NCI-H1105 treated with DMSO at 0.1 percent for 48 hours (cell line): ENCODE measurements around the gene ATP8B4.

Experiments used
- DNase-seq: peaks from one replicate; lab custom pipeline; 2025; lab: John Stamatoyannopoulos, UW

Gene ATP8B4

GRCh38 chr15:49927189-49927861 lies 191.7 kb downstream of the ATP8B4 start:
- DNase-seq = no peak

- DNase-seq = no peak
These were observed 192.3 kb downstream of the ATP8B4 start for GRCh38 chr15:49926740-49927139.

GRCh38 chr15:49923671-49924070 lies 195.4 kb downstream of the ATP8B4 start:
- no peak for DNase-seq

- no peak for DNase-seq
These were observed 200.0 kb downstream of the ATP8B4 start for GRCh38 chr15:49919034-49919433.

GRCh38 chr15:49918121-49918520 lies 200.9 kb downstream of the ATP8B4 start:
- DNase-seq = peak; percentile 28

GRCh38 chr15:49916998-49917397 lies 202.0 kb downstream of the ATP8B4 start:
- no peak for DNase-seq

- DNase-seq = no peak
These were observed 203.2 kb downstream of the ATP8B4 start for GRCh38 chr15:49915822-49916221.

GRCh38 chr15:49908933-49909295 lies 210.1 kb downstream of the ATP8B4 start:
- no peak for DNase-seq

- DNase-seq = no peak
These were observed 210.6 kb downstream of the ATP8B4 start for GRCh38 chr15:49908236-49908932.

- DNase-seq = no peak
These were observed 212.1 kb downstream of the ATP8B4 start for GRCh38 chr15:49906966-49907365.

GRCh38 chr15:49905221-49905620 lies 213.8 kb downstream of the ATP8B4 start:
- no peak for DNase-seq

GRCh38 chr15:49904296-49904695 lies 214.7 kb downstream of the ATP8B4 start:
- DNase-seq = no peak

- no peak for DNase-seq
These were observed 216.1 kb downstream of the ATP8B4 start for GRCh38 chr15:49902685-49903501.

GRCh38 chr15:49901996-49902684 lies 216.9 kb downstream of the ATP8B4 start:
- no peak for DNase-seq

GRCh38 chr15:49901321-49901720 lies 217.7 kb downstream of the ATP8B4 start:
- no peak for DNase-seq

GRCh38 chr15:49900903-49901235 lies 218.2 kb downstream of the ATP8B4 start:
- no peak for DNase-seq

GRCh38 chr15:49900006-49900902 lies 218.8 kb downstream of the ATP8B4 start:
- DNase-seq = no peak

- DNase-seq = no peak
These were observed 220.3 kb downstream of the ATP8B4 start for GRCh38 chr15:49898575-49899283.

GRCh38 chr15:49898097-49898496 lies 220.9 kb downstream of the ATP8B4 start:
- no peak for DNase-seq

GRCh38 chr15:49895347-49896223 lies 223.4 kb downstream of the ATP8B4 start:
- no peak for DNase-seq
